ENCODE measurements around the gene SGCA. TPM values are rescaled to one million over a fixed set of nuclear protein-coding genes. Genes with fewer than 3 reads are reported as not detected.

Gene SGCA
- total and polyA plus RNA-seq, 2 of the 13 experiments (the other 11 are each of a cell fraction or from before 2014, with no cell fraction given), result not detected

DNA sequence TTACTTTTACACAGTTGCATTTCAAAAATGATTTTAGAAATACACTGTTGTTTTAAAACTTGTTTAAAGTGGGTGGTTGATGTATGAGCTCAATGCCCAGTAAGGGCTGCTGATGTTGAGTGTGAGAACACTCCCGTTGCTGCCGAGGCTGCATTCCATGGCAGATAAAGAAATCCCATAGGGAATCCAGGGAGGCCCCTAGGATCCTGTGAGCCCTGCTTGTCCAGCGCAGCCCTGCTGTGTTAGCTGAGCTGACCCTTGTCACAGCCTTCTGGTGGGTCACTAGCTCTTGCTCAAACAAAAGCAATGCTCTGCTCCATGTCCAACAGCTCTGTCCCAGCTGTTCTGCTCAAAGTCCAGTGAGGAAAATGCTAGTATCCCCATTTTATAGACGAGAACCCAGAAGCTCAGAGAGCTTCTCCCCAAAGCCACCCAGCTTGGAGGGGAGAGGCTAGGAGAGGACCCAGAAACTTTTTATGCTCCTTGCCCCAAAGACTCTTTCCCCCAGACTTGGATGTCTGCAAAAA lies 54.2 kb downstream of the SGCA start (continued):
- no peak for TF ChIP-seq MLLT10 (CRISPR knock-in tag; IDR thresholded peaks at IDR 0.05)
- no peak for TF ChIP-seq ARNTL (CRISPR knock-in tag; IDR thresholded peaks at IDR 0.05)
- no peak for TF ChIP-seq ZNF44 (CRISPR knock-in tag; IDR thresholded peaks at IDR 0.05)
- no peak for TF ChIP-seq KLF13 (CRISPR knock-in tag; IDR thresholded peaks at IDR 0.05)
- TF ChIP-seq PHF20 (CRISPR knock-in tag; IDR thresholded peaks at IDR 0.05), result no peak
- TF ChIP-seq SP140L (CRISPR knock-in tag; IDR thresholded peaks at IDR 0.05; ENCODE audit: borderline replicate concordance), result no peak
- no peak for TF ChIP-seq ZNF776 (CRISPR knock-in tag; IDR thresholded peaks at IDR 0.05)
- TF ChIP-seq, protein P1, sequence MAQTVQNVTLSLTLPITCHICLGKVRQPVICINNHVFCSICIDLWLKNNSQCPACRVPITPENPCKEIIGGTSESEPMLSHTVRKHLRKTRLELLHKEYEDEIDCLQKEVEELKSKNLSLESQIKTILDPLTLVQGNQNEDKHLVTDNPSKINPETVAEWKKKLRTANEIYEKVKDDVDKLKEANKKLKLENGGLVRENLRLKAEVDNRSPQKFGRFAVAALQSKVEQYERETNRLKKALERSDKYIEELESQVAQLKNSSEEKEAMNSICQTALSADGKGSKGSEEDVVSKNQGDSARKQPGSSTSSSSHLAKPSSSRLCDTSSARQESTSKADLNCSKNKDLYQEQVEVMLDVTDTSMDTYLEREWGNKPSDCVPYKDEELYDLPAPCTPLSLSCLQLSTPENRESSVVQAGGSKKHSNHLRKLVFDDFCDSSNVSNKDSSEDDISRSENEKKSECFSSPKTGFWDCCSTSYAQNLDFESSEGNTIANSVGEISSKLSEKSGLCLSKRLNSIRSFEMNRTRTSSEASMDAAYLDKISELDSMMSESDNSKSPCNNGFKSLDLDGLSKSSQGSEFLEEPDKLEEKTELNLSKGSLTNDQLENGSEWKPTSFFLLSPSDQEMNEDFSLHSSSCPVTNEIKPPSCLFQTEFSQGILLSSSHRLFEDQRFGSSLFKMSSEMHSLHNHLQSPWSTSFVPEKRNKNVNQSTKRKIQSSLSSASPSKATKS (CRISPR knock-in tag; IDR thresholded peaks at IDR 0.05), result no peak
- TF ChIP-seq EEA1 (CRISPR knock-in tag; IDR thresholded peaks at IDR 0.05; ENCODE audit: borderline replicate concordance), result no peak
- no peak for TF ChIP-seq ZNF83 (CRISPR knock-in tag; IDR thresholded peaks at IDR 0.05; ENCODE audit: borderline replicate concordance)
- no peak for TF ChIP-seq ZKSCAN8 (CRISPR knock-in tag; IDR thresholded peaks at IDR 0.05; ENCODE audit: borderline replicate concordance)
- TF ChIP-seq STAT5B (CRISPR knock-in tag; IDR thresholded peaks at IDR 0.05), result no peak
- TF ChIP-seq AKNA (CRISPR knock-in tag; IDR thresholded peaks at IDR 0.05; ENCODE audit: borderline replicate concordance), result no peak
- no peak for TF ChIP-seq HNRNPK (IDR thresholded peaks at IDR 0.05; ENCODE audit: low read depth, low read length, poor library complexity, severe bottlenecking)
- TF ChIP-seq DBP (CRISPR knock-in tag; IDR thresholded peaks at IDR 0.05; ENCODE audit: not compliant biosample characterization), result no peak
- no peak for TF ChIP-seq ZNF260 (CRISPR knock-in tag; IDR thresholded peaks at IDR 0.05; ENCODE audit: borderline replicate concordance, low read depth)
- TF ChIP-seq REPIN1 (CRISPR knock-in tag; IDR thresholded peaks at IDR 0.05; ENCODE audit: borderline replicate concordance, low read depth), result no peak; the same call in 1 of the 2 replicates
- no peak for TF ChIP-seq DPF2 (CRISPR knock-in tag; IDR thresholded peaks at IDR 0.05; ENCODE audit: borderline replicate concordance, low read depth)
- TF ChIP-seq ZNF550 (CRISPR knock-in tag; IDR thresholded peaks at IDR 0.05; ENCODE audit: borderline replicate concordance), result no peak
- TF ChIP-seq ZNF652 (CRISPR knock-in tag; IDR thresholded peaks at IDR 0.05; ENCODE audit: borderline replicate concordance, low read depth), result no peak
- TF ChIP-seq SETDB1 (CRISPR knock-in tag; IDR thresholded peaks at IDR 0.05; ENCODE audit: borderline replicate concordance), result no peak
- no peak for TF ChIP-seq NONO (IDR thresholded peaks at IDR 0.05)
- no peak for TF ChIP-seq NONO (CRISPR knock-in tag; conservative IDR thresholded peaks at IDR 0.05)
- no peak for TF ChIP-seq ZNF343 (CRISPR knock-in tag; IDR thresholded peaks at IDR 0.05)
